ENCODE measurements around the gene FAM209B.
A peak's percentile ranks its signal among the peaks of the same experiment; 100 is the strongest.
"Not testable (repeated sequence)": the region's sequence is repeated elsewhere in the genome, so short reads cannot be mapped to it uniquely, and the experiment has no call there.

The FAM209B gene

GRCh38 chr20:56532946-56533345, at the start of gene FAM209B:
FAM209B (plus strand) TSS chr20:56533246; CDS start chr20:56533342, 96 bp downstream.
- not testable (repeated sequence) for DNase-seq

- DNase-seq: peak; percentile 42
Observed at GRCh38 chr20:56483970-56484369, 49.1 kb upstream of the FAM209B start.

- no peak for DNase-seq
Observed at GRCh38 chr20:56487216-56487615, 45.8 kb upstream of the FAM209B start.

GRCh38 chr20:56488566-56488965, 44.5 kb upstream of the FAM209B start:
- no peak for DNase-seq

GRCh38 chr20:56501116-56501515, 31.9 kb upstream of the FAM209B start:
- no peak for DNase-seq

- no peak for DNase-seq
Observed at GRCh38 chr20:56503916-56504315, 29.1 kb upstream of the FAM209B start.

GRCh38 chr20:56504373-56505005, 28.6 kb upstream of the FAM209B start:
- peak; percentile 15 for DNase-seq

GRCh38 chr20:56506103-56506502, 26.9 kb upstream of the FAM209B start:
- DNase-seq: no peak

GRCh38 chr20:56511926-56512325, 21.1 kb upstream of the FAM209B start:
- DNase-seq: no peak

GRCh38 chr20:56513161-56514150, 19.6 kb upstream of the FAM209B start:
- DNase-seq: no peak

- DNase-seq: no peak
Observed at GRCh38 chr20:56516631-56517030, 16.4 kb upstream of the FAM209B start.

- DNase-seq: no peak
Observed at GRCh38 chr20:56517211-56517610, 15.8 kb upstream of the FAM209B start.

- no peak for DNase-seq
Observed at GRCh38 chr20:56517641-56518040, 15.4 kb upstream of the FAM209B start.

- DNase-seq: no peak
Observed at GRCh38 chr20:56518126-56518525, 14.9 kb upstream of the FAM209B start.

GRCh38 chr20:56518721-56519398, 14.2 kb upstream of the FAM209B start:
- no peak for DNase-seq

- no peak for DNase-seq
Observed at GRCh38 chr20:56519551-56519950, 13.5 kb upstream of the FAM209B start.

- DNase-seq: no peak
Observed at GRCh38 chr20:56520180-56520579, 12.9 kb upstream of the FAM209B start.

- not testable (repeated sequence) for DNase-seq
Observed at GRCh38 chr20:56520746-56521354, 12.2 kb upstream of the FAM209B start.

- no peak for DNase-seq
Observed at GRCh38 chr20:56522311-56522710, 10.7 kb upstream of the FAM209B start.

GRCh38 chr20:56524444-56524843, 8.6 kb upstream of the FAM209B start, which contains the start of gene FAM209A:
FAM209A (plus strand) TSS chr20:56524744; CDS start chr20:56524809, 65 bp downstream.
- not testable (repeated sequence) for DNase-seq

- DNase-seq: no peak
Observed at GRCh38 chr20:56527521-56527920, 5.5 kb upstream of the FAM209B start.

GRCh38 chr20:56537997-56538396, 5.0 kb downstream of the FAM209B start:
- DNase-seq: no peak

- no peak for DNase-seq
Observed at GRCh38 chr20:56540415-56540814, 7.4 kb downstream of the FAM209B start.

All from suppressor macrophage treated with lipopolysaccharide for 4 hours (primary cell).